DOHH2 (cell line): ENCODE data around the gene BZW1.

ENCODE experiments used
- CTCF ChIP-seq: fragments of 200-600 bp; sonication (generic); IDR thresholded peaks from one replicate; pipeline ENCODE4 v1.5.1; 2014; ENCODE audit warnings: antibody characterized with exemption, mild to moderate bottlenecking, low read depth, low read length; ENCODE audit not compliant: poor library complexity, severe bottlenecking
- EZH2phosphoT487 ChIP-seq: fragments of 200-600 bp; sonication (generic); IDR thresholded peaks from 2 replicates; pipeline ENCODE4 v1.6.1; 2017; ENCODE audit warnings: borderline replicate concordance, mild to moderate bottlenecking, antibody characterized with exemption, low read length, moderate library complexity, mixed read lengths

- no peak for TF ChIP-seq CTCF
- TF ChIP-seq EZH2phosphoT487, result no peak
Observed at GRCh38 chr2:200796561-200796960, 15.1 kb upstream of the BZW1 start.
